NAMALWA (cell line): ENCODE results near the gene ABHD3.
"Not testable (repeated sequence)": the region's sequence is repeated elsewhere in the genome, so short reads cannot be mapped to it uniquely, and the experiment has no call there.

Experiments
- DNase-seq: peaks from one replicate; pipeline ENCODE4 v3.0.0-alpha.2; 2015; ENCODE audit warnings: low spot score

Gene ABHD3

DNA sequence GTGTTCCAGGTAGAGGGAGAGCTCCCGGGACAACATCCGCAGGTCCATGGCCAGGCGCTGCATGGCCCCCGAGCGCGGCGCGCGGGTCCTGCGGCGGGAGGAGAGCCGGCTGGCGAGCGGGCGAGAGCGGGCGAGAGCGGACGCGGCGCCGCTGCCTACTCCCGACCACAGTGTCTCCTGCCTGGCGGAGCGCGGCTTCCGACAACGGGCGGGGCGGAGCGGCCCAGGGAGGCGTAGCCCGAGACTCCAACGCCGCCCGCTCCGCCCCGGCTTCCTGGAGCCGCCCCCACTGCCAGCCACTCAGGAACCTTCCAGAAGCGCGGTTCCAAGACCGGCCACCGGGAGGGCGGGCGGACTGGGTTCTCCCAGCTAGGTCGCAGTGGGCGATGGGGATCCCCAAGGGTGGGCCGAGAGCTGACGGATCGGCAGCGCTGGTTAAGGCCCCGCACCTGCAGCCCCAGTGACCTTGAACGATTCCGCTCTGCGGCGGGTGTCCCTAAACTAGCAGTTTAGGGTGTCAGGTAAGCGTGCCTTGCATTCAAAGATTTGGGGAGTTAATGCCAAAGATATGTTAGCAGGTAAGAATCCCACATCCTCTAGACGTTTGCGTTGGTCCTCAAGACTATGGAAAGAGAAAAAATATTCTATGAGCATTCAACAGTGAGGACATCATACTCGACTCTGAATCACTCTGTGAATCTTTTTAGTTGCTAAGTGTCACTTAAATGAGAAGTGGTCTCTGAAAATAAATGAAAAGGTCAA, at the start of gene ABHD3:
Gene ABHD3 (minus strand): TSS at position 172 of the 762 bp plus-strand sequence. CDS start 109 bp downstream, at position 63.
- peak; percentile 91 for DNase-seq

- no peak for DNase-seq
Measured at GRCh38 chr18:21747764-21748693, 43.5 kb upstream of the ABHD3 start.

DNA sequence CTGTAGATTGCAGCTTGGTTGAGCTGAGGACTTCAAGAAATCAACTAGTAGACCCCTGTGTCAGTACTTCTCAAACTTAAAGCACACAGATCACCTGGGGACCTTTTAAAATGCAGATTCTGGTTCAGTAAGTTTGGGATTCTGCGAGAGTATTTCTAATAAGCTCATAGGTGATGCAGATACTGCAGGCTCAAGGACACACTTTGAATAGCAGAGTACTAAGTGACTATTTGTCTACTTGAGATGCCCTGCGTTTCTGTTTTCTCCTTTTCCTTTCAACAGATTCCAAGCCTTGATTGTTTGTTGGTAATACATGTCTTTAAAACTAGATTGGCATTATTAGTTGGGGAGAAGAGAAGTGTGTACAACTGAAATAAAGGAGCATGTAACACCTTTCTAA, 42.7 kb upstream of the ABHD3 start:
- no peak for DNase-seq

DNA sequence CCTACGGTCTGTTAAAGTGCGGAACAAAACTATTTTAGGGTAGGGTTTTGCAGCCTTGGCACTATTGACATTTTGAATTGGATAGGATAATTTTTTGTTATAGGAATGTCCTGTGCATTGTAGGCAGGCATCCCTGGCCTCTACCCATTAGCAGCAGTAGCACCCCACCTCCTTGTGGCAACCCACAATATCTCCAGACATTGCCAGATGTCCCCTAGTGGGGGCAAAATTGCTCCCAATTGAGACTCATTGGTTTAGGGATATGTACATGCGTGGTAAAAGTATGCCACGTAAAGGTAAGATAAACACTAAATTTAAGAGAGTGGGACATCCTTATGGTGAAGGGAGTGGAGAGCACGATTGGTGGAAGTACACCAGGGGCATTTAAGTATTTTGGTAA, 40.7 kb upstream of the ABHD3 start:
- DNase-seq, result peak; percentile 23

DNA sequence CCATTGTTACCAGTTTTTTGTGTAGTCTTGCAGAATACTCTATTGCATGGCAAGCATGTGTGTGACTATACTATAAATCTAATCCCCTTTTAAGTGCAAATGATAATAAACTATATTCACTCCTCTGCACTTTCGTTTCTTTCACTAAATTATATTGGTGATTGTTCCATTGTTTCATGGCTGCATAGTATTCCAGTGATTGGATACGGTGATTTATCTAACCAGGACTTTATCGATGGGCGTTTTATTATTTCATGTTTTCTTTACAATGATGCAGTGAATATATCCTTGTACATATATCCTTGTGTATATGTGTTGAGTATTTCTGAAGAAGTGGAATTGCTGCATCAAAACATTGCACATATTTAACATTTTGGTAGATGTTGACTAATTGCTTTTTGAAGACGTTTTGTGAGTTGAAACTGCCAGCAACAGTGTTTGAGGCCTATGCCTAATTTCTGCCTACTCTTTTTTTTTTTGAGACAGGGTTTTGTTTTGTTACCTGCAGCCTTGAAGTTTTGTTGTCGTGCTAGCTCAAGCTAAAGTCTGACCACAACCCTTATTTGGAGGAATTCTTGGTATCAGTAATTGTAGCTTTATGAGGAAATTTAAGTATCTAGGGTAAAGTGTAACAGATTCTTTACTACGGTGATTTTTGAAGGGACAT, 38.7 kb upstream of the ABHD3 start:
- DNase-seq, result no peak

DNA sequence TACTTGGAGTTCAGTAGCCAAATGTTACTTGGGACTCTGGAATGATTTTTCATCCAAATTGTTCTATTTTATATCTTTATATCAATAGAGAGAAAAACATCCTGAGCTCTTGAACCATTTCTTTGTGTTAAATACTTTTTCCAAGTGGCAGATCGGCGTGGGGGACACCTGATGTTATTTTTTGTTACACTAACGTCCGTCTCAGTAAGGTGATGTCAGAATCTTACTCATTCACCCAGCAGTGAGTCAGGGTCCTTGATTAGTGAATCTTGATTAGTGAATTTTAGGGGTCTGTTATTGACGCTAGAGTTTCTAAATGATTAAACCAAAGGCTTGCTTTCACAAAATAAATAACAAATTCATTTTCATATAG, 37.7 kb upstream of the ABHD3 start:
- no peak for DNase-seq

- DNase-seq, result peak; percentile 44
Measured at GRCh38 chr18:21741562-21742314, 37.2 kb upstream of the ABHD3 start.

- no peak for DNase-seq
Measured at GRCh38 chr18:21741312-21741561, 36.7 kb upstream of the ABHD3 start.

- DNase-seq, result peak; percentile 97
Measured at GRCh38 chr18:21740538-21741311, 36.2 kb upstream of the ABHD3 start, which contains the start of gene MIB1. Gene MIB1 (plus strand): TSS chr18:21740792. CDS start chr18:21741584, 792 bp downstream.

GRCh38 chr18:21739604-21740537, 35.3 kb upstream of the ABHD3 start:
- DNase-seq, result no peak

- not testable (repeated sequence) for DNase-seq
Measured at GRCh38 chr18:21736926-21737325, 32.4 kb upstream of the ABHD3 start.

GRCh38 chr18:21735452-21736015, 31.0 kb upstream of the ABHD3 start:
- no peak for DNase-seq

DNA sequence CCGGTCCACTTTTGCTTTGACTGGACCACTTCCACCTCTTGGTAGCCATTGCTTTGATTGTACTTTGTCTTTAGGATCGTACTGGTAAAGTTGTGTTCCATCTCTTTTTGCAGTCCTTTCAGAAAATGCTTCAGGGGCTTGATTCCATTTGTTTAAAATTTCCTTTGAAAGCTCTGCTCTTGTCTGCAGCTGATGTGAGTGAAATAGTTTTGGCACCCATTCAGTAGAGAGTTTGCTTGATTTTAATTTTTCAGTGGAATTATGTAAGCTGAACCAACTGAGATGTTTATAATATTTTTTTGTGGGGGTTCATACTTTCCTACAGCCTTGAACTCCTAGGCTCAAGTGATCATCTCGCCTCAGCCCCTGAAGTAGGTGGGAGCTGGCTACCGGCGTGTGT, 28.4 kb upstream of the ABHD3 start:
- DNase-seq, result no peak

GRCh38 chr18:21727702-21728101, 23.1 kb upstream of the ABHD3 start:
- no peak for DNase-seq

- no peak for DNase-seq
Measured at GRCh38 chr18:21725201-21725600, 20.6 kb upstream of the ABHD3 start.

GRCh38 chr18:21722687-21723086, 18.1 kb upstream of the ABHD3 start:
- no peak for DNase-seq

DNA sequence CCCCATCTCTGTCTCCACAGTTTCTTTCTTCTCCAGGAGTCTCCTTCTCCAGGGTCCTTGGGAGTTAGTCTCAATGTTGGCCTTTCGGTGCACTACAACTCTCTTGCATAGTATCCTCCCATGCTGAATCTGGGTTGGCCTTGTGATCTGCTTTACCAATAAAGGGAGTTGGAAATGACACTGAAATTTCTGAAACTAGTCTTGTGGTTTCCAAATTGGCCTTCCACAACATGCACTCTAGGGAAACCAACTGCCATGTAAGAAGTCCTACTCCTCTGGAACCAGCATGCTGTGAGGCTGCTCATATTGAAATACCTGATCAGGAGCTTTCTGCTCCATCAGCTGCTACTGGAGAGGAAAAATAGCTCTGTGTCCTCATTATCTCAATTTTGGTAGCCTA, 9.9 kb upstream of the ABHD3 start:
- no peak for DNase-seq

DNA sequence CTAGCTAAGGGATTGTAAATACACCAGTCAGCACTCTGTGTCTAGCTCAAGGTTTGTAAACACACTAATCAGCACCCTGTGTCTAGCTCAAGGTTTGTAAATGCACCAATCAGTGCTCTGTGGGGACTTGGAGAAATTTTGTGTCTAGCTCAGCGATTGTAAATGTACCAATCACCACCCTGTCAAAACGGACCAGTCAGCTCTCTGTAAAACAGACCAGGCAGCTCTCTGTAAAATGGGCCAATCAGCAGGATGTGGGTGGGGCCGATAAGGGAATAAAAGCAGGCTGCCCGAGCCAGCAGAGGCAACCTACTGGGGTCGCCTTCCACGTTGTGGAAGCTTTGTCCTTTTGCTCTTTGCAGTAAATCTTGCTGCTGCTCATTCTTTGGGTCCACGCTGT, 2.6 kb upstream of the ABHD3 start:
- DNase-seq, result not testable (repeated sequence)

DNA sequence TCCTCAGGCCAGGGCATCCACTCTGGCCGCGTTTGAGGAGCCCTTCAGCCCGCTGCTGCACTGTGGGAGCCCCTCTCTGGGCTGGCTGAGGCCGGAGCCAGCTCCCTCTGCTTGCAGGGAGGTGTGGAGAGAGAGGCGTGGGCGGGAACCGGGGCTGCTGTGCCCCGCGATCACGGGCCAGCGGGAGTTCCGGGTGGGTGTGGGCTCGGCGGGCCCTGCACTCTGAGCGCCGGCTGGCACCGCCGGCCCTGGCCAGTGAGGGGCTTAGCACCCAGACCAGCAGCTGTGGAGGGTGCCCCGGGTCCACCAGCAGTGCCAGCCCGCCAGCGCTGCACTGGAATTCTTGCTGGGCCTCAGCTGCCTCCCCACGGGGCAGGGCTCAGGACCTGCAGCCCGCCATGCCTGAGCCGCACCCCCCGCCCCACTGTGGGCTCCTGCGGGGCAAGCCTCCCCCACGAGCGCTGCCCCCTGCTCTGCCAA, 1.9 kb upstream of the ABHD3 start:
- no peak for DNase-seq
